Measurements from ENCODE around the gene CCDC136. TPM values are rescaled to one million over a fixed set of nuclear protein-coding genes. Genes with fewer than 3 reads are reported as not detected.

The CCDC136 gene
- total RNA-seq, 4 donors from 2014 or later: 20.7 to 36.5 (median 33.7) TPM

DNA sequence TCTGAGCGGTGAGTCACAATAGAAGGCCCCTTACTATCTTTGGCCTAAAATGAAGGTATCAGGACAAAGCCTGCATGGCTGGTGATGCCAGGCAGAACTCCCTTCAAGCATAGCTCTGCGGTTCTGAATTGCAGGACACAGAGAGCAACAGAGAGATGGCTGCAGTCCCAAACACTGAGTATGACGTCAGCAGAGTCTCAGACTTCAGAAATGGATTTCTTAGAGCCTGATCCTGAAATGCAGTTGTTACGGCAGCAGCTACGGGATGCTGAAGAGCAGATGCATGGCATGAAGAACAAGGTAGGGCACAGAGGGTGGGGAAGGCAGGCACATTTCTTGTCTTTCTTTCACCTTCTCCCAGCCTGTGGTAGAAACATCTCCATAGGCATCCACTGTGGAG, 13.5 kb downstream of the CCDC136 start:
- peaks cover 12 to 65% (median 36%) of the 10 kb centered on the region in 4 donors for H3K36me3 ChIP-seq
- intact Hi-C loops (cut with DNase I): no loop called here

GRCh38 chr7:128807191-128807590, 15.4 kb downstream of the CCDC136 start:
- H3K9me3 ChIP-seq: no peaks in the 10 kb centered on the region
- H3K4me1 ChIP-seq: no peaks in the 10 kb centered on the region
- TF ChIP-seq POLR2AphosphoS5 (IDR thresholded peaks at IDR 0.05) (no peak), POLR2A (IDR thresholded peaks at IDR 0.05; ENCODE audit: low read depth) (no peak), EP300 (IDR thresholded peaks at IDR 0.05) (no peak)
- TF ChIP-seq, protein P1, sequence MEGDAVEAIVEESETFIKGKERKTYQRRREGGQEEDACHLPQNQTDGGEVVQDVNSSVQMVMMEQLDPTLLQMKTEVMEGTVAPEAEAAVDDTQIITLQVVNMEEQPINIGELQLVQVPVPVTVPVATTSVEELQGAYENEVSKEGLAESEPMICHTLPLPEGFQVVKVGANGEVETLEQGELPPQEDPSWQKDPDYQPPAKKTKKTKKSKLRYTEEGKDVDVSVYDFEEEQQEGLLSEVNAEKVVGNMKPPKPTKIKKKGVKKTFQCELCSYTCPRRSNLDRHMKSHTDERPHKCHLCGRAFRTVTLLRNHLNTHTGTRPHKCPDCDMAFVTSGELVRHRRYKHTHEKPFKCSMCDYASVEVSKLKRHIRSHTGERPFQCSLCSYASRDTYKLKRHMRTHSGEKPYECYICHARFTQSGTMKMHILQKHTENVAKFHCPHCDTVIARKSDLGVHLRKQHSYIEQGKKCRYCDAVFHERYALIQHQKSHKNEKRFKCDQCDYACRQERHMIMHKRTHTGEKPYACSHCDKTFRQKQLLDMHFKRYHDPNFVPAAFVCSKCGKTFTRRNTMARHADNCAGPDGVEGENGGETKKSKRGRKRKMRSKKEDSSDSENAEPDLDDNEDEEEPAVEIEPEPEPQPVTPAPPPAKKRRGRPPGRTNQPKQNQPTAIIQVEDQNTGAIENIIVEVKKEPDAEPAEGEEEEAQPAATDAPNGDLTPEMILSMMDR (IDR thresholded peaks at IDR 0.05): no peak
- no peak for DNase-seq (ENCODE audit: extremely low spot score)
- WGBS: 78% methylated on average over 8 of the region's 8 CpGs
- H3K4me3 ChIP-seq: no peak overlapping the region
- intact Hi-C loops (cut with DNase I): no loop called here
- H3K27ac ChIP-seq (replicated peaks in 1 of 4): no peak overlapping the region
- peaks cover 12 to 54% (median 33%) of the 10 kb centered on the region in 4 donors for H3K36me3 ChIP-seq
- H3K27me3 ChIP-seq: no peaks in the 10 kb centered on the region

More for the DNA sequence above, 13.5 kb downstream of the CCDC136 start:
- Histone ChIP-seq H3K27me3 (no peaks in the 10 kb centered on the region), H3K9me3 (no peaks in the 10 kb centered on the region), H3K4me1 (no peaks in the 10 kb centered on the region), H3K27ac (replicated peaks in 1 of 4) (no peak overlapping the region), H3K4me3 (no peak overlapping the region)
- DNase-seq (ENCODE audit: extremely low spot score): no peak
- TF ChIP-seq EP300 (IDR thresholded peaks at IDR 0.05) (no peak), POLR2A (IDR thresholded peaks at IDR 0.05; ENCODE audit: low read depth) (no peak)
- 97% methylated on average over 5 of the region's 5 CpGs for whole genome bisulfite sequencing

DNA sequence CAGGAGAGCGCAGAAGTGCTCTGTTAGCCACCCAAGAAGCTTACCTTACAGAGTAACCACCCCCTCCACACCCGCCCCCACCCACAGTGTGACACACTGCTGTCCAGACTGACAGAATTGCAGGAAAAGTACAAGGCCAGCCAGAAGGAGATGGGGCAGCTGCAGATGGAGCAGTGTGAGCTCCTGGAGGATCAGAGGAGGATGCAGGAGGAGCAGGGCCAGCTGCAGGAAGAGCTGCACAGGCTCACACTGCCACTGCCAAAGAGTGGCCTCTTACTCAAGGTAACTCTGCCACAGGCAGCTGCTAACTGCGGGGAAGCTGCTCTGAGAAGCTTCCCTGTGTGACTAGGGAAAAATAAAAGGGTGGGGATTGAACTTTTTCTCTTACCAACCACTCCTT, 17.6 kb downstream of the CCDC136 start:
- peaks cover 12 to 51% (median 28%) of the 10 kb centered on the region in 4 donors for H3K36me3 ChIP-seq
- H3K4me3 ChIP-seq: no peak overlapping the region
- no peaks in the 10 kb centered on the region for H3K27me3 ChIP-seq
- TF ChIP-seq EP300 (IDR thresholded peaks at IDR 0.05) (no peak), POLR2A (IDR thresholded peaks at IDR 0.05; ENCODE audit: low read depth) (no peak)
- WGBS: 100% methylated on average over 2 of the region's 3 CpGs
- no peaks in the 10 kb centered on the region for H3K9me3 ChIP-seq
- no peak for DNase-seq (ENCODE audit: extremely low spot score)
- no peak overlapping the region for H3K27ac ChIP-seq (replicated peaks in 1 of 4)
- H3K4me1 ChIP-seq: peaks cover 0 to 5% (median 0%) of the 10 kb centered on the region in 4 donors
- intact Hi-C loops (cut with DNase I): no loop called here

- H3K4me3 ChIP-seq: no peak overlapping the region
- H3K36me3 ChIP-seq: peaks cover 2 to 39% (median 22%) of the 10 kb centered on the region in 4 donors
- H3K9me3 ChIP-seq: no peaks in the 10 kb centered on the region
- DNase-seq (ENCODE audit: extremely low spot score): no peak
- H3K27me3 ChIP-seq: no peaks in the 10 kb centered on the region
- intact Hi-C loops (cut with DNase I): no loop called here
- 86% methylated on average over 2 of the region's 2 CpGs for WGBS
- TF ChIP-seq POLR2A (IDR thresholded peaks at IDR 0.05; ENCODE audit: low read depth) (no peak), POLR2AphosphoS5 (IDR thresholded peaks at IDR 0.05) (no peak)
- TF ChIP-seq, protein P1 (IDR thresholded peaks at IDR 0.05): no peak
- no peak overlapping the region for H3K27ac ChIP-seq (replicated peaks in 1 of 4)
- peaks cover 0 to 5% (median 0%) of the 10 kb centered on the region in 4 donors for H3K4me1 ChIP-seq
These were observed 18.7 kb downstream of the CCDC136 start for GRCh38 chr7:128810473-128810872.

- no peak for TF ChIP-seq EP300 (IDR thresholded peaks at IDR 0.05)
- TF ChIP-seq, protein P1 (IDR thresholded peaks at IDR 0.05): no peak
- Histone ChIP-seq H3K36me3 (peaks cover 0 to 34% (median 18%) of the 10 kb centered on the region in 4 donors), H3K4me1 (peaks cover 0 to 5% (median 0%) of the 10 kb centered on the region in 4 donors), H3K27ac (replicated peaks in 1 of 4) (no peak overlapping the region), H3K9me3 (no peaks in the 10 kb centered on the region), H3K4me3 (no peak overlapping the region), H3K27me3 (no peaks in the 10 kb centered on the region)
- 95% methylated on average over 3 of the region's 3 CpGs for WGBS
- intact Hi-C loops (cut with DNase I): no loop called here
- no peak for DNase-seq (ENCODE audit: extremely low spot score)
These were observed 19.2 kb downstream of the CCDC136 start for GRCh38 chr7:128810997-128811396.

Data from esophagus muscularis mucosa (tissue), 4 donors.